PC-3 (cell line): Measurements from ENCODE around the gene KCNK5. TPM values are rescaled to one million over a fixed set of nuclear protein-coding genes. Genes with fewer than 3 reads are reported as not detected.

Experiments
- ATAC-seq: fragments of 200-7000 bp; cut with Tn5 transposase; 2 replicates; pipeline ENCODE4 v1.9.1; 2020; ENCODE audit warnings: mild to moderate bottlenecking, moderate library complexity
- BruUV-seq: library from RNA; stranded (reverse); fragments of 400-500 nt; replicated peaks from 2 replicates; lab custom pipeline; 2021; lab: Mats Ljungman, UMichigan
- CTCF ChIA-PET: fragments of 300-600 bp; sonication (Branson Sonifier 250); formaldehyde crosslinking; loops from one replicate; lab custom pipeline; 2022; ENCODE audit warnings: antibody characterized with exemption; lab: Charles Lee
- POLR2A ChIA-PET: fragments of 300-600 bp; sonication (Branson Sonifier 250); formaldehyde crosslinking; loops from one replicate; lab custom pipeline; 2022; ENCODE audit warnings: antibody characterized with exemption; ENCODE audit not compliant: unreplicated experiment; lab: Charles Lee
- DNase-seq: peaks from one replicate; pipeline ENCODE4 v3.0.0-alpha.2; 2015
- H2AFZ ChIP-seq: fragments of 300-600 bp; sonication (generic); 2 replicates; pipeline ENCODE4 v1.6.0; 2016; ENCODE audit warnings: antibody characterized with exemption, low read length
- H3F3A ChIP-seq: fragments of 300-600 bp; sonication (generic); one replicate; pipeline ENCODE4 v1.6.0; 2017; ENCODE audit warnings: antibody characterized with exemption, low read length, control low read depth, mild to moderate bottlenecking; ENCODE audit not compliant: unreplicated experiment
- H3K27ac ChIP-seq: fragments of 300-600 bp; sonication (generic); 2 replicates; pipeline ENCODE4 v1.5.1; 2016; ENCODE audit warnings: mild to moderate bottlenecking, low read length
- H3K27me3 ChIP-seq: fragments of 300-600 bp; sonication (generic); 2 replicates; pipeline ENCODE4 v1.6.1; 2016; ENCODE audit warnings: low read length, mixed read lengths
- H3K36me3 ChIP-seq: fragments of 300-600 bp; sonication (generic); 2 replicates; pipeline ENCODE4 v1.6.1; 2016; ENCODE audit warnings: low read depth, mixed run types, low read length, mixed read lengths
- H3K4me1 ChIP-seq: fragments of 300-600 bp; sonication (generic); 2 replicates; pipeline ENCODE4 v1.5.1; 2016; ENCODE audit warnings: low read length; ENCODE audit not compliant: insufficient read depth
- H3K4me2 ChIP-seq: fragments of 300-600 bp; sonication (generic); 2 replicates; pipeline ENCODE4 v1.6.0; 2016; ENCODE audit warnings: low read length
- H3K4me3 ChIP-seq: fragments of 300-600 bp; sonication (generic); 2 replicates; pipeline ENCODE4 v1.5.1; 2016; ENCODE audit warnings: mild to moderate bottlenecking, low read length, mixed read lengths
- H3K79me2 ChIP-seq: fragments of 300-600 bp; sonication (generic); 2 replicates; pipeline ENCODE4 v1.6.1; 2017; ENCODE audit warnings: low read length, mixed read lengths
- H3K9ac ChIP-seq: fragments of 300-600 bp; sonication (generic); 2 replicates; pipeline ENCODE4 v1.6.0; 2016; ENCODE audit warnings: mild to moderate bottlenecking, low read length
- H3K9me2 ChIP-seq: fragments of 300-600 bp; sonication (generic); replicated peaks from 2 replicates; pipeline ENCODE4 v1.6.1; 2016; ENCODE audit warnings: mixed run types, low read length, mixed read lengths
- H3K9me3 ChIP-seq: fragments of 300-600 bp; sonication (generic); 2 replicates; pipeline ENCODE4 v1.6.1; 2016; ENCODE audit warnings: low read length, mixed read lengths
- H4K20me1 ChIP-seq: fragments of 300-600 bp; sonication (generic); 2 replicates; pipeline ENCODE4 v1.6.1; 2016; ENCODE audit warnings: low read length, mixed read lengths
- EZH2 ChIP-seq: fragments of 300-600 bp; sonication (generic); IDR thresholded peaks from one replicate; pipeline ENCODE4 v1.6.1; 2017; ENCODE audit warnings: antibody characterized with exemption, mild to moderate bottlenecking, low read length; ENCODE audit not compliant: unreplicated experiment
- EZH2phosphoT487 ChIP-seq: fragments of 300-600 bp; sonication (generic); IDR thresholded peaks from 2 replicates; pipeline ENCODE4 v1.6.1; 2018; ENCODE audit warnings: mild to moderate bottlenecking, antibody characterized with exemption, low read length, borderline replicate concordance
- intact Hi-C: fragments of 100-400 bp; cut with micrococcal nuclease; formaldehyde crosslinking; loops from 2 replicates; pipeline ENCODE4 v1.9.0; 2023
- total RNA-seq: library from RNA; depleted of rRNA; stranded (reverse); fragments of >200 nt; gene quantifications from 2 replicates; pipeline ENCODE4 v1.2.3, GENCODE V29; 2014
- TF ChIP-seq, protein P1 (sequence below): fragments of 300-600 bp; sonication (generic); conservative IDR thresholded peaks from 2 replicates; pipeline ENCODE4 v1.5.1; 2017; ENCODE audit warnings: antibody characterized with exemption, low read depth, mild to moderate bottlenecking, low read length

KCNK5 gene
- total RNA-seq, 1 experiment from 2014 or later, result 3.5 TPM

- H3F3A ChIP-seq, result no peaks in the 10 kb centered on the region
- peaks cover 92% of the 10 kb centered on the region for H3K27me3 ChIP-seq
- no peaks in the 10 kb centered on the region for H3K9me2 ChIP-seq
- no peaks in the 10 kb centered on the region for H3K79me2 ChIP-seq
- H3K4me3 ChIP-seq, result no peak overlapping the region
- ChIA-PET POLR2A (no interaction called here), CTCF (no interaction called here)
- H3K4me2 ChIP-seq, result no peak overlapping the region
- DNase-seq, result no peak
- no peaks in the 10 kb centered on the region for H4K20me1 ChIP-seq
- no peaks in the 10 kb centered on the region for H3K4me1 ChIP-seq
- no peaks in the 10 kb centered on the region for H3K9me3 ChIP-seq
- no peak overlapping the region for H3K27ac ChIP-seq
- TF ChIP-seq EZH2phosphoT487, result no peak
- TF ChIP-seq EZH2, result no peak
- TF ChIP-seq, protein P1, sequence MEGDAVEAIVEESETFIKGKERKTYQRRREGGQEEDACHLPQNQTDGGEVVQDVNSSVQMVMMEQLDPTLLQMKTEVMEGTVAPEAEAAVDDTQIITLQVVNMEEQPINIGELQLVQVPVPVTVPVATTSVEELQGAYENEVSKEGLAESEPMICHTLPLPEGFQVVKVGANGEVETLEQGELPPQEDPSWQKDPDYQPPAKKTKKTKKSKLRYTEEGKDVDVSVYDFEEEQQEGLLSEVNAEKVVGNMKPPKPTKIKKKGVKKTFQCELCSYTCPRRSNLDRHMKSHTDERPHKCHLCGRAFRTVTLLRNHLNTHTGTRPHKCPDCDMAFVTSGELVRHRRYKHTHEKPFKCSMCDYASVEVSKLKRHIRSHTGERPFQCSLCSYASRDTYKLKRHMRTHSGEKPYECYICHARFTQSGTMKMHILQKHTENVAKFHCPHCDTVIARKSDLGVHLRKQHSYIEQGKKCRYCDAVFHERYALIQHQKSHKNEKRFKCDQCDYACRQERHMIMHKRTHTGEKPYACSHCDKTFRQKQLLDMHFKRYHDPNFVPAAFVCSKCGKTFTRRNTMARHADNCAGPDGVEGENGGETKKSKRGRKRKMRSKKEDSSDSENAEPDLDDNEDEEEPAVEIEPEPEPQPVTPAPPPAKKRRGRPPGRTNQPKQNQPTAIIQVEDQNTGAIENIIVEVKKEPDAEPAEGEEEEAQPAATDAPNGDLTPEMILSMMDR, result no peak
- intact Hi-C loops, result no loop called here
- no peaks in the 10 kb centered on the region for H3K36me3 ChIP-seq
- H2AFZ ChIP-seq, result no peak overlapping the region
- no peak overlapping the region for H3K9ac ChIP-seq
- no TSS peak for BruUV-seq
- ATAC-seq, result no peak
Measured at GRCh38 chr6:39144481-39145173, 84.6 kb downstream of the KCNK5 start.

GRCh38 chr6:39143238-39143930 lies 85.9 kb downstream of the KCNK5 start:
- ChIA-PET CTCF (no interaction called here), POLR2A (no interaction called here)
- BruUV-seq, result no TSS peak
- Histone ChIP-seq H3K9ac (no peak overlapping the region), H3K4me3 (no peak overlapping the region), H3K9me2 (no peaks in the 10 kb centered on the region), H3K36me3 (no peaks in the 10 kb centered on the region), H3K79me2 (no peaks in the 10 kb centered on the region), H3F3A (no peaks in the 10 kb centered on the region), H3K27ac (no peak overlapping the region), H3K9me3 (no peaks in the 10 kb centered on the region), H4K20me1 (no peaks in the 10 kb centered on the region), H3K4me2 (no peak overlapping the region), H3K27me3 (peaks cover 85% of the 10 kb centered on the region), H3K4me1 (no peaks in the 10 kb centered on the region), H2AFZ (no peak overlapping the region)
- TF ChIP-seq EZH2phosphoT487 (no peak), EZH2 (no peak)
- TF ChIP-seq, protein P1, result no peak
- intact Hi-C loops, result no loop called here
- DNase-seq (no peak), ATAC-seq (no peak)
